HG03432 (cell line): Measurements from ENCODE around the gene SNORC.

Experiments
- ATAC-seq: cut with Tn5 transposase; IDR thresholded peaks from one replicate; pipeline ENCODE4 v1.9.1; 2021; ENCODE audit warnings: mild to moderate bottlenecking, moderate library complexity; ENCODE audit not compliant: unreplicated experiment

The SNORC gene

GRCh38 chr2:232866104-232866503 is 4.0 kb upstream of the SNORC start:
- no peak for ATAC-seq

- ATAC-seq: no peak
Measured at GRCh38 chr2:232869138-232870017, 686 bp upstream of the SNORC start.

GRCh38 chr2:232870766-232871371 is 805 bp downstream of the SNORC start:
- no peak for ATAC-seq

GRCh38 chr2:232871418-232871834 is 1.4 kb downstream of the SNORC start:
- no peak for ATAC-seq

- ATAC-seq: no peak
Measured at GRCh38 chr2:232871835-232872736, 2.0 kb downstream of the SNORC start.

GRCh38 chr2:232872826-232873225 is 2.8 kb downstream of the SNORC start:
- no peak for ATAC-seq

- ATAC-seq: no peak
Measured at GRCh38 chr2:232873292-232873908, 3.3 kb downstream of the SNORC start.

GRCh38 chr2:232873909-232874641 is 4.0 kb downstream of the SNORC start:
- ATAC-seq: no peak

- ATAC-seq: no peak
Measured at GRCh38 chr2:232874677-232875223, 4.7 kb downstream of the SNORC start.

GRCh38 chr2:232875256-232876121 is 5.4 kb downstream of the SNORC start:
- no peak for ATAC-seq

- peak; percentile 43 for ATAC-seq
Measured at GRCh38 chr2:232876161-232876977, 6.3 kb downstream of the SNORC start.

GRCh38 chr2:232876978-232877441 is 6.9 kb downstream of the SNORC start:
- no peak for ATAC-seq

GRCh38 chr2:232877940-232878511 is 8.0 kb downstream of the SNORC start:
- no peak for ATAC-seq

GRCh38 chr2:232878855-232879617 is 9.0 kb downstream of the SNORC start:
- ATAC-seq: no peak

GRCh38 chr2:232879618-232880494 is 9.8 kb downstream of the SNORC start:
- ATAC-seq: no peak
